Trophoblast cell (in vitro differentiated cells and primary cell): ENCODE data around the gene NAALAD2.
"Not testable (repeated sequence)": the region's sequence is repeated elsewhere in the genome, so short reads cannot be mapped to it uniquely, and the experiment has no call there.

ENCODE experiments used
- DNase-seq, 2 donors: peaks; one replicate each; pipeline ENCODE4 v3.0.0-alpha.2; 2016
- H2AFZ ChIP-seq: 2 replicates; pipeline ENCODE4 v1.6.1; 2013; ENCODE audit warnings: low read length, moderate library complexity, mild to moderate bottlenecking; ENCODE audit not compliant: insufficient read depth, poor library complexity
- H2AK5ac ChIP-seq: 2 replicates; pipeline ENCODE4 v1.6.1; 2013; ENCODE audit warnings: mild to moderate bottlenecking, low read length
- H2BK120ac ChIP-seq: 2 replicates; pipeline ENCODE4 v1.6.1; 2013; ENCODE audit warnings: low read length, mild to moderate bottlenecking, moderate library complexity; ENCODE audit not compliant: insufficient read depth, poor library complexity
- H2BK12ac ChIP-seq: 2 replicates; pipeline ENCODE4 v1.6.1; 2013; ENCODE audit warnings: mild to moderate bottlenecking, low read length, moderate library complexity
- H2BK5ac ChIP-seq: 2 replicates; pipeline ENCODE4 v1.6.1; 2013; ENCODE audit warnings: low read length, low read depth, moderate library complexity, mild to moderate bottlenecking; ENCODE audit not compliant: poor library complexity
- H3K14ac ChIP-seq: 2 replicates; pipeline ENCODE4 v1.6.1; 2013; ENCODE audit warnings: mild to moderate bottlenecking, low read length
- H3K18ac ChIP-seq: 2 replicates; pipeline ENCODE4 v1.6.1; 2013; ENCODE audit warnings: mild to moderate bottlenecking, low read length
- H3K23ac ChIP-seq: 2 replicates; pipeline ENCODE4 v1.6.1; 2013; ENCODE audit warnings: low read length
- H3K27ac ChIP-seq: 2 replicates; pipeline ENCODE4 v1.5.1; 2013; ENCODE audit warnings: low read depth, mild to moderate bottlenecking, inconsistent platforms, low read length, moderate library complexity
- H3K27me3 ChIP-seq: 2 replicates; pipeline ENCODE4 v1.6.1; 2013; ENCODE audit warnings: inconsistent platforms, mild to moderate bottlenecking, low read length, moderate library complexity; ENCODE audit not compliant: insufficient read depth
- H3K36me3 ChIP-seq, 2 experiments: 1 replicate in 1 of 2; 2 replicates in 1 of 2; pipeline ENCODE4 v1.6.1; 2013; ENCODE audit warnings: low read length in 2 of 2, mild to moderate bottlenecking in 2 of 2, moderate library complexity in 1 of 2; ENCODE audit not compliant: insufficient read depth in 2 of 2, control insufficient read depth in 1 of 2
- H3K4ac ChIP-seq: 2 replicates; pipeline ENCODE4 v1.6.1; 2013; ENCODE audit warnings: low read depth, mild to moderate bottlenecking, low read length, moderate library complexity
- H3K4me1 ChIP-seq, 2 experiments: 1 replicate in 1 of 2; 2 replicates in 1 of 2; pipeline ENCODE4 v1.6.1; 2013; ENCODE audit warnings: low read length in 2 of 2, mild to moderate bottlenecking in 2 of 2, moderate library complexity in 1 of 2; ENCODE audit not compliant: insufficient read depth in 2 of 2, control insufficient read depth in 1 of 2
- H3K4me2 ChIP-seq: 2 replicates; pipeline ENCODE4 v1.6.1; 2013; ENCODE audit warnings: inconsistent platforms, mild to moderate bottlenecking, low read length, moderate library complexity
- H3K4me3 ChIP-seq: 2 replicates; pipeline ENCODE4 v1.5.1; 2013; ENCODE audit warnings: mild to moderate bottlenecking, low read depth, low read length, inconsistent platforms
- H3K79me1 ChIP-seq: one replicate; pipeline ENCODE4 v1.6.1; 2013; ENCODE audit warnings: low read length
- H3K79me2 ChIP-seq: 2 replicates; pipeline ENCODE4 v1.6.1; 2013; ENCODE audit warnings: low read length, mild to moderate bottlenecking; ENCODE audit not compliant: control insufficient read depth, insufficient read depth, poor library complexity
- H3K9ac ChIP-seq: 2 replicates; pipeline ENCODE4 v1.6.1; 2013; ENCODE audit warnings: mild to moderate bottlenecking, low read length
- H3K9me3 ChIP-seq: 2 replicates; pipeline ENCODE4 v1.6.1; 2013; ENCODE audit warnings: low read depth, mild to moderate bottlenecking, control low read depth, inconsistent platforms, low read length; ENCODE audit not compliant: insufficient read depth
- H4K12ac ChIP-seq: 2 replicates; pipeline ENCODE4 v1.6.1; 2013; ENCODE audit warnings: low read depth, mild to moderate bottlenecking, low read length, moderate library complexity
- H4K8ac ChIP-seq: 2 replicates; pipeline ENCODE4 v1.6.1; 2013; ENCODE audit warnings: low read depth, mild to moderate bottlenecking, low read length, moderate library complexity
- H4K91ac ChIP-seq: one replicate; pipeline ENCODE4 v1.6.1; 2013; ENCODE audit warnings: low read depth, mild to moderate bottlenecking, low read length, moderate library complexity
- WGBS: extraction: QIAGEN DNeasy Blood & Tissue Kit; methylation state at CpG from one replicate; pipeline ENCODE4 v1.1.7; 2013; ENCODE audit warnings: missing lambda C conversion rate; ENCODE audit not compliant: insufficient read length, insufficient coverage; ENCODE audit errors: extremely low coverage; 5-methylcytosine and 5-hydroxymethylcytosine counted together

The NAALAD2 gene

GRCh38 chr11:90098261-90098660 is 36.2 kb upstream of the NAALAD2 start:
- not testable (repeated sequence) for H3K4me1 ChIP-seq, H2AFZ ChIP-seq, H3K79me2 ChIP-seq, H2BK12ac ChIP-seq, H3K9ac ChIP-seq, H3K36me3 ChIP-seq, H3K14ac ChIP-seq, H3K23ac ChIP-seq, H3K27me3 ChIP-seq, H3K79me1 ChIP-seq, H4K91ac ChIP-seq, H3K27ac ChIP-seq, H3K9me3 ChIP-seq, H2BK5ac ChIP-seq, H3K4me2 ChIP-seq, H3K4me3 ChIP-seq, H2AK5ac ChIP-seq, H3K18ac ChIP-seq, H4K12ac ChIP-seq, H2BK120ac ChIP-seq, H4K8ac ChIP-seq, DNase-seq, H3K4ac ChIP-seq
- no CpG with 5 or more reads among the region's 4 CpGs for WGBS

- Histone ChIP-seq H3K36me3 (no peaks in the 10 kb centered on the region), H3K27ac (no peak overlapping the region), H3K18ac (no peak overlapping the region), H3K9ac (no peak overlapping the region), H3K4me3 (no peak overlapping the region), H2AK5ac (no peak overlapping the region), H3K4me2 (no peak overlapping the region), H3K79me2 (no peaks in the 10 kb centered on the region), H4K12ac (no peak overlapping the region), H2BK120ac (no peak overlapping the region), H3K23ac (no peak overlapping the region), H3K9me3 (no peaks in the 10 kb centered on the region), H2BK12ac (no peak overlapping the region), H3K14ac (no peak overlapping the region), H2AFZ (no peak overlapping the region), H2BK5ac (no peak overlapping the region), H3K4ac (no peak overlapping the region), H3K79me1 (no peaks in the 10 kb centered on the region), H4K8ac (no peak overlapping the region), H4K91ac (no peak overlapping the region), H3K4me1 (no peaks in the 10 kb centered on the region), H3K27me3 (no peaks in the 10 kb centered on the region)
- no CpG with 5 or more reads among the region's 3 CpGs for WGBS
- DNase-seq, result no peak
These were observed 34.0 kb upstream of the NAALAD2 start for GRCh38 chr11:90100431-90100830.

- Histone ChIP-seq H3K4ac (no peak overlapping the region), H2BK5ac (no peak overlapping the region), H3K4me2 (no peak overlapping the region), H3K9ac (no peak overlapping the region), H2BK12ac (no peak overlapping the region), H3K27ac (no peak overlapping the region), H3K27me3 (no peaks in the 10 kb centered on the region), H3K23ac (no peak overlapping the region), H3K36me3 (no peaks in the 10 kb centered on the region), H3K14ac (no peak overlapping the region), H3K79me2 (no peaks in the 10 kb centered on the region), H3K18ac (no peak overlapping the region), H3K4me1 (no peaks in the 10 kb centered on the region), H3K9me3 (no peaks in the 10 kb centered on the region), H2AFZ (no peak overlapping the region), H3K4me3 (no peak overlapping the region), H4K8ac (no peak overlapping the region), H4K91ac (no peak overlapping the region), H3K79me1 (no peaks in the 10 kb centered on the region), H4K12ac (no peak overlapping the region), H2AK5ac (no peak overlapping the region), H2BK120ac (no peak overlapping the region)
- DNase-seq, result peak in 1 of 2 donors; percentile 52
- no CpG with 5 or more reads among the region's 2 CpGs for WGBS
These were observed 20.9 kb upstream of the NAALAD2 start for GRCh38 chr11:90113541-90113940.

- Histone ChIP-seq H3K14ac (no peak overlapping the region), H3K36me3 (no peaks in the 10 kb centered on the region), H3K4me3 (no peak overlapping the region)
These were observed 14.3 kb upstream of the NAALAD2 start for GRCh38 chr11:90120191-90120590.

More at GRCh38 chr11:90120191-90120590, 14.3 kb upstream of the NAALAD2 start:
- Histone ChIP-seq H3K18ac (no peak overlapping the region), H3K9me3 (no peaks in the 10 kb centered on the region), H3K4ac (no peak overlapping the region), H2BK120ac (no peak overlapping the region), H2BK12ac (no peak overlapping the region), H3K27me3 (no peaks in the 10 kb centered on the region), H2AK5ac (no peak overlapping the region), H4K8ac (no peak overlapping the region), H3K9ac (no peak overlapping the region), H3K23ac (no peak overlapping the region), H3K27ac (no peak overlapping the region), H4K12ac (no peak overlapping the region), H3K4me2 (no peak overlapping the region), H2AFZ (no peak overlapping the region), H3K79me2 (no peaks in the 10 kb centered on the region), H4K91ac (no peak overlapping the region), H2BK5ac (no peak overlapping the region), H3K79me1 (no peaks in the 10 kb centered on the region), H3K4me1 (peaks cover 0 to 4% of the 10 kb centered on the region in 2 experiments)
- peak; percentile 86 to 88 for DNase-seq
- no CpG with 5 or more reads among the region's 4 CpGs for WGBS
